IgD-negative memory B cell (primary cell): ENCODE data around the gene KCNIP4. TPM values are rescaled to one million over a fixed set of nuclear protein-coding genes. Genes with fewer than 3 reads are reported as not detected.
A peak's percentile ranks its signal among the peaks of the same experiment; 100 is the strongest.

ENCODE experiments used
- H3K27ac Mint-ChIP-seq, 3 donors: one replicate each; pipeline ENCODE4 v1.8.0; 2020 to 2022; ENCODE audit warnings: mild to moderate bottlenecking in 3 of 3, mixed read lengths in 3 of 3, moderate library complexity in 1 of 3
- H3K27me3 Mint-ChIP-seq: one replicate; pipeline ENCODE4 v1.8.0; 2021; ENCODE audit warnings: mixed read lengths
- H3K36me3 Mint-ChIP-seq: one replicate; pipeline ENCODE4 v1.8.0; 2020; ENCODE audit warnings: mild to moderate bottlenecking, mixed read lengths
- H3K4me1 Mint-ChIP-seq, 3 donors: one replicate each; pipeline ENCODE4 v1.8.0; 2020 to 2022; ENCODE audit warnings: mixed read lengths in 3 of 3, mild to moderate bottlenecking in 1 of 3
- H3K4me3 Mint-ChIP-seq, 4 donors: one replicate each; pipeline ENCODE4 v1.8.0; 2020 to 2022; ENCODE audit warnings: mild to moderate bottlenecking in 4 of 4, mixed read lengths in 4 of 4, moderate library complexity in 3 of 4
- H3K9me3 Mint-ChIP-seq, 3 donors: one replicate each; pipeline ENCODE4 v1.8.0; 2020 to 2021; ENCODE audit warnings: mixed read lengths in 3 of 3, mild to moderate bottlenecking in 1 of 3
- polyA plus RNA-seq: library from polyadenylated mRNA; unstranded; fragments of 300-500 nt; fragmentation: Illumina TruSeq; gene quantifications from one replicate; pipeline ENCODE4 v1.2.3, GENCODE V29; 2021

The KCNIP4 gene
- polyA plus RNA-seq, 1 donor from 2014 or later, result 0.10 TPM

- Mint-ChIP-seq H3K4me3 (no peak overlapping the region), H3K36me3 (no peaks in the 10 kb centered on the region), H3K4me1 (no peaks in the 10 kb centered on the region), H3K27ac (no peak overlapping the region), H3K9me3 (peaks cover 5 to 21% (median 8%) of the 10 kb centered on the region in 3 donors), H3K27me3 (no peaks in the 10 kb centered on the region)
These were observed 320.4 kb downstream of the KCNIP4 start for GRCh38 chr4:21628116-21628670.

- Mint-ChIP-seq H3K36me3 (no peaks in the 10 kb centered on the region), H3K4me3 (no peak overlapping the region), H3K27ac (no peak overlapping the region), H3K4me1 (no peaks in the 10 kb centered on the region), H3K9me3 (peaks cover 3 to 16% (median 4%) of the 10 kb centered on the region in 3 donors), H3K27me3 (no peaks in the 10 kb centered on the region)
These were observed 323.1 kb downstream of the KCNIP4 start for GRCh38 chr4:21625447-21625846.

GRCh38 chr4:21605006-21605405 lies 343.6 kb downstream of the KCNIP4 start:
- no peak overlapping the region for H3K4me3 Mint-ChIP-seq
- H3K27me3 Mint-ChIP-seq, result no peaks in the 10 kb centered on the region
- H3K9me3 Mint-ChIP-seq, result peaks cover 6 to 21% (median 6%) of the 10 kb centered on the region in 3 donors
- no peaks in the 10 kb centered on the region for H3K4me1 Mint-ChIP-seq
- no peak overlapping the region for H3K27ac Mint-ChIP-seq
- H3K36me3 Mint-ChIP-seq, result no peaks in the 10 kb centered on the region

DNA sequence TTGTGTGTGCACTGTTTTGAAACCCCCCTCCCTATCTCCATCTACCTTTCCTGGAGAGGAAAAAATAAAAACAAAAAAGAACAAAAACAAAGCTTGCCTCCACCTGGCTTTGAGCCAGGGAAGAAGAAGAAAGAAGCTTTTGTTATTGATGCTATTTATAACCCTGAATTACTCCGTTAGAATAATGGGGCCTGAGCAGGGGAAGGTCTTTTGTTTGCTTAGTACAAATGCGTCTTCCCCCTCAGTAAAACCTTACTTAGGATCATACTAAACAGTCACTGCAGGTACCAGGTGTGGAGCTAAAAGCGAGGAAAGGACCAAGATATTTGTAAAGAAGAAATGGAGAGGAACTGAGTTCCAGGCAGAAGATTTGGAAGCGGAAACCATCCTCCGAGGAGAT lies 352.1 kb downstream of the KCNIP4 start:
- no peaks in the 10 kb centered on the region for H3K36me3 Mint-ChIP-seq
- H3K27ac Mint-ChIP-seq, result no peak overlapping the region
- H3K27me3 Mint-ChIP-seq, result no peaks in the 10 kb centered on the region
- peak overlapping the region in 1 of 4 donors; percentile 35 for H3K4me3 Mint-ChIP-seq
- H3K4me1 Mint-ChIP-seq, result peaks cover 0 to 2% (median 0%) of the 10 kb centered on the region in 3 donors
- H3K9me3 Mint-ChIP-seq, result peaks cover 5 to 29% (median 8%) of the 10 kb centered on the region in 3 donors

GRCh38 chr4:21593671-21594001 lies 354.9 kb downstream of the KCNIP4 start:
- Mint-ChIP-seq H3K9me3 (peaks cover 3 to 24% (median 5%) of the 10 kb centered on the region in 3 donors), H3K4me1 (peaks cover 0 to 2% (median 0%) of the 10 kb centered on the region in 3 donors), H3K27ac (no peak overlapping the region), H3K27me3 (no peaks in the 10 kb centered on the region), H3K36me3 (no peaks in the 10 kb centered on the region), H3K4me3 (no peak overlapping the region)

DNA sequence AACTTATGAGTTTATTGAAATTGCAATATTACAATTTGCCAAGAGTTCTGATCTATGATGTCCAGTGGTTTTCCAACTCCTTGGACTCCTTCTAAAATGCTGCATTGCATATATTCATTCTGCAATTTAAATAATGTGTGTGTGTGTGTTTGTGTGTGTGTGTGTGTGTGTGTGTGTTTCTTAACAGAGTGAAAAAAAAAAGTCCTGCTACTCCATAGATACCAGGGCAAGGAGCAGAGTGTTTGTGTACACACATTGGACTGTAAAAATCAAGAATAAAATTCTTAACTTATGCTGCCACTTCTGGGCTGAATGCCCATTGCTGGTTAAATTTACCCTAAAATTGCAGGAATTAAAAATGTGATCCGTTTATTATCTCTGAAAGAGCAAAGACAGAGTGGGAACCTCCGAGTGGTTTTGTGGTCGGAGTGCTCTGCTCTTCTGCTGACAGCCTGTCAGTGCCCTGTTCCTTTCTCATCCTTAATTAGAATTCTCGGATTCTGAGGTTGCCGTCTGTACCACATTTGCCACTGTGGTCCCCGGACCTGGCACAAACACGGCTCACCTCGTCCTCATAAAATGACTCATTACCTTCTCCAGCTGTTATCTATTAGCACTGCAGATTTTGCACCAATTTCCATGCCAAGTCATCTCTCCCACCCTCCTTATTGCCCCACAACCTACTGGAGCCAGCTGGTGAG lies 355.5 kb downstream of the KCNIP4 start:
- no peaks in the 10 kb centered on the region for H3K27me3 Mint-ChIP-seq
- no peaks in the 10 kb centered on the region for H3K4me1 Mint-ChIP-seq
- no peak overlapping the region for H3K27ac Mint-ChIP-seq

GRCh38 chr4:21577056-21577455 lies 371.5 kb downstream of the KCNIP4 start:
- H3K4me3 Mint-ChIP-seq, result no peak overlapping the region
- H3K9me3 Mint-ChIP-seq, result peaks cover 0 to 8% (median 7%) of the 10 kb centered on the region in 3 donors
- no peak overlapping the region for H3K27ac Mint-ChIP-seq
- H3K27me3 Mint-ChIP-seq, result no peaks in the 10 kb centered on the region
- H3K4me1 Mint-ChIP-seq, result no peaks in the 10 kb centered on the region
- no peaks in the 10 kb centered on the region for H3K36me3 Mint-ChIP-seq

More for the DNA sequence above, 355.5 kb downstream of the KCNIP4 start:
- Mint-ChIP-seq H3K9me3 (peaks cover 3 to 24% (median 5%) of the 10 kb centered on the region in 3 donors), H3K4me3 (no peak overlapping the region), H3K36me3 (no peaks in the 10 kb centered on the region)

GRCh38 chr4:21571100-21571499 lies 377.5 kb downstream of the KCNIP4 start:
- Mint-ChIP-seq H3K9me3 (peaks cover 0 to 3% (median 1%) of the 10 kb centered on the region in 3 donors), H3K36me3 (no peaks in the 10 kb centered on the region), H3K27ac (no peak overlapping the region), H3K27me3 (no peaks in the 10 kb centered on the region), H3K4me3 (no peak overlapping the region), H3K4me1 (no peaks in the 10 kb centered on the region)

DNA sequence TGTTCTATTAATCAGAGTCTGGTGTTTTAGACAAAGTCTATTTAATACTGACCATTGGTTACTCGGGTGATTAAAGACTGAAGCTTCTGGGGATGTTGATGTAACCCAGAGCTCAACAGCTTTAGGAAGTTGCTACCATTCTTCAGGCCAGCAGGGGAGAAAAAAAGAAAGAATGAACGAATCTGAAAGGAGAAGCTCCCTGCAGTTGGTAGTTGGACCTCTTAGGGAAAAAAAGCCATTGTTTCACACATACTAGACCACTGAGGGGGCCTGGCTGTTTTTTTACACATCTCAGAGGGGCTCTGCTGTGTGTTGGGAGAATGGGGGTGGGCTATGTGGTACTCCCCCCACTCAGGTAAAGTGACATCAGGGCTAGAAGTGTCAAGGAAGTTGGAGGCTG lies 378.9 kb downstream of the KCNIP4 start:
- Mint-ChIP-seq H3K27ac (no peak overlapping the region), H3K4me3 (no peak overlapping the region), H3K4me1 (no peaks in the 10 kb centered on the region), H3K9me3 (peaks cover 1 to 4% (median 3%) of the 10 kb centered on the region in 3 donors), H3K27me3 (no peaks in the 10 kb centered on the region), H3K36me3 (no peaks in the 10 kb centered on the region)

DNA sequence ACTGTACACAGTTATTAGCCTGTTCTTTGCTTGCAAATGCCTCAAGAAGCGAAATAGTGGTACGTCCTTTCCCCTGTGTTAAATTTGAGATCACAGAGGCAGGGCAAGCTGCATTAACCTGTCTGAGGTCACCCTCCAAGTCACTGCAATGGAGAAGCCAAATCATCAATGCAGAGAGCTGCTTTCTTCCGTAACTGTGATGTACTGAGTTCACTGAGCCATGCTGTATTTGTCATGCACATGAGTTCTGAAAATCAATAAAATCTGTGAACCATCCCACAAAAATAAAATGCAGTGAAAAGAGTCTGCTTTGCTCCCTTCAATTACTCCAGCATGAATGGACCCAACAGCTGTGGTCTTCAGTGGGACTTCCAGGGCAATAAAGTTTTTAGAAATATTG lies 393.5 kb downstream of the KCNIP4 start:
- Mint-ChIP-seq H3K9me3 (peaks cover 1 to 4% (median 4%) of the 10 kb centered on the region in 3 donors), H3K4me3 (no peak overlapping the region), H3K4me1 (no peaks in the 10 kb centered on the region), H3K27ac (no peak overlapping the region), H3K27me3 (no peaks in the 10 kb centered on the region), H3K36me3 (no peaks in the 10 kb centered on the region)

- Mint-ChIP-seq H3K9me3 (peaks cover 0 to 4% (median 4%) of the 10 kb centered on the region in 3 donors), H3K27ac (no peak overlapping the region), H3K4me1 (no peaks in the 10 kb centered on the region), H3K4me3 (no peak overlapping the region), H3K27me3 (no peaks in the 10 kb centered on the region), H3K36me3 (no peaks in the 10 kb centered on the region)
These were observed 394.1 kb downstream of the KCNIP4 start for GRCh38 chr4:21554500-21554899.

DNA sequence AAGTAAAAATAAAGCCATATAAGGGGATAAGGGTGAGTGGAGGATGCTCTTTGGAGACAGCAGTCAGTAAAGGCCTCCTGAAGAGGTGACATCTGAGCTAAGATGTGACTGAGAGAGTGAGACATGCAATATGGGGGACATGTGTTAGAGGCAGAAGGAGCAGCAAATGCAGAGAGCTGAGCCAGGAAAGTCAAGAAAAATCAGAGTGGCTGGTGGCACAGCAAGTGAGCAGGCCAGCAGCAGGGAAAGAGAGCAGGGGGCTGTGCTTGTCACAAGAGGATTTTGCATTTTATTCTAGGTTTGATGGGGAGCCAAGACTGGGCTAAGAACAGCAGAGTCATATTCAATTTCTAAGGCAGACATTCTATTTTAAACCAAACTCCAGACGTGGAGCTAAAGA lies 394.5 kb downstream of the KCNIP4 start:
- Mint-ChIP-seq H3K9me3 (peaks cover 0 to 4% (median 4%) of the 10 kb centered on the region in 3 donors), H3K27me3 (no peaks in the 10 kb centered on the region), H3K27ac (no peak overlapping the region), H3K36me3 (no peaks in the 10 kb centered on the region), H3K4me1 (no peaks in the 10 kb centered on the region), H3K4me3 (no peak overlapping the region)

DNA sequence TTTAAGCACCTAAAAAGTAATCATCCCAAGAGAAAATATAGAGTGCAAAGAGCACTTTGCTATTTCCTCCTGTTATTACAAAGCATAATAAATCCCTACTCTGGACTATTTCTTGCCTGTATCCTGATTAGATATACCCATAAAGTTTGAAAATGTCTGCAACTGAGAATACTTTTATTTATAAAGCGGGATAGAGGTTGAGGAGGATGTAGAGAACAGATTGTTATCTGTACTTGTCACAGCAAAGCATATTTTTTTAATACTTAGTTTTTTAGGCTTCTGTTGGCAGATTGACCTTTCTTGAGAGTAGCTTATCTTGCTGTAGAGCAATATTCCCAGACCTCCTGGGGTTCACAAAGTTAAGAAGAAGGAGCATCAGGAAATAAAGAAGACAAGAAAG lies 396.1 kb downstream of the KCNIP4 start:
- Mint-ChIP-seq H3K27ac (no peak overlapping the region), H3K36me3 (no peaks in the 10 kb centered on the region), H3K9me3 (peaks cover 0 to 4% (median under 1%) of the 10 kb centered on the region in 3 donors), H3K27me3 (no peaks in the 10 kb centered on the region), H3K4me1 (no peaks in the 10 kb centered on the region), H3K4me3 (no peak overlapping the region)

DNA sequence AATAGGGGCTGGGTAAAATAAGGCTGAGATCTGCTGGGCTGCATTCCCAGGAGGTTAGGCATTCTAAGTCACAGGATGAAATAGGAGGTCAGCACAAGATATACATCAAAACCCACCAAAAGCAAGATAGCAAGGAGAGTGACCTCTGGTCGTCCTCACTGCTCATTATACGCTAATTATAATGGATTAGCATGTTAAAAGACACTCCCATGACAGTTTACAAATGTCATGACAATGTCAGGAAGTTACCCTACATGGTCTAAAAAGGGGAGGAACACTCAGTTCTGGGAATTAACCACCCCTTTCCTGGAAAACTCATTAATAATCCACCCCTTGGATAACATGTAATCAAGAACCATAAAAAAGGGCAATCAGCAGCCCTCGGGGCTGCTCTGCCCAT lies 403.6 kb downstream of the KCNIP4 start:
- H3K9me3 Mint-ChIP-seq, result peaks cover 2 to 8% (median 6%) of the 10 kb centered on the region in 3 donors
- H3K4me1 Mint-ChIP-seq, result no peaks in the 10 kb centered on the region
- no peaks in the 10 kb centered on the region for H3K27me3 Mint-ChIP-seq
- H3K36me3 Mint-ChIP-seq, result no peaks in the 10 kb centered on the region
- H3K27ac Mint-ChIP-seq, result no peak overlapping the region
- H3K4me3 Mint-ChIP-seq, result no peak overlapping the region

DNA sequence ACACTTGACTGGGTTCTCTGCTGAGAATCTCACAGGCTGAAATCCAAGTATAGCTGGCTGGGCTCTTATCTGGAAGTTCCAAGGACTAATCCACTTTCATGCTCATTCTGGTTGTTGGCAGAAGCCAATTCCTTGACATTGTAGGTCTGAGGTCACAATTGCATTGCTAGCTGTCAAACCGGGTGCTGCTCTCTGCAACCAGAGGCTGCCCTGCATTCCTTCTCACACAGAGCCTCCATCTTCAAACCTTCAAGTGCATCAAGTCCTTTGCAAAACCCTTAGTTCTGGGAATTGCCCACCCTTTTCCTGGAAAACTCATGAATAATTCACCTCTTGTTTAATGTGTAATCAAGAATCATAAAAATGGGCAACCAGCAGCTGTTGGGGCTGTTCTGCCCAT lies 404.2 kb downstream of the KCNIP4 start:
- Mint-ChIP-seq H3K27ac (no peak overlapping the region), H3K36me3 (no peaks in the 10 kb centered on the region), H3K27me3 (no peaks in the 10 kb centered on the region), H3K4me1 (no peaks in the 10 kb centered on the region), H3K9me3 (peaks cover 2 to 8% (median 6%) of the 10 kb centered on the region in 3 donors), H3K4me3 (no peak overlapping the region)

- Mint-ChIP-seq H3K36me3 (no peaks in the 10 kb centered on the region), H3K4me3 (no peak overlapping the region), H3K9me3 (peaks cover 2 to 12% (median 6%) of the 10 kb centered on the region in 3 donors), H3K27ac (no peak overlapping the region), H3K4me1 (no peaks in the 10 kb centered on the region), H3K27me3 (no peaks in the 10 kb centered on the region)
These were observed 405.1 kb downstream of the KCNIP4 start for GRCh38 chr4:21543514-21543913.
